Ureter (tissue), 1 donor: Measurements from ENCODE around the gene PNPLA5. TPM values are rescaled to one million over a fixed set of nuclear protein-coding genes. Genes with fewer than 3 reads are reported as not detected.

Experiments
- DNase-seq: peaks from one replicate; pipeline ENCODE4 v3.0.0-alpha.2; 2020; ENCODE audit warnings: low spot score
- total RNA-seq: library from RNA; stranded (reverse); gene quantifications from one replicate; pipeline ENCODE4 v1.2.4, GENCODE V29; 2023
- donor health status: DM: yes; HTN: yes; CAD: no.

The PNPLA5 gene
- total RNA-seq, 1 donor from 2014 or later, result not detected

- DNase-seq, result no peak
Observed at GRCh38 chr22:43854786-43855271, 37.0 kb downstream of the PNPLA5 start.

- DNase-seq, result no peak
Observed at GRCh38 chr22:43854121-43854785, 37.6 kb downstream of the PNPLA5 start.

- DNase-seq, result no peak
Observed at GRCh38 chr22:43853328-43853931, 38.4 kb downstream of the PNPLA5 start.

- DNase-seq, result no peak
Observed at GRCh38 chr22:43852573-43853327, 39.1 kb downstream of the PNPLA5 start.

GRCh38 chr22:43851979-43852307 is 39.9 kb downstream of the PNPLA5 start:
- no peak for DNase-seq

- DNase-seq, result no peak
Observed at GRCh38 chr22:43851058-43851978, 40.5 kb downstream of the PNPLA5 start.

GRCh38 chr22:43850529-43850928 is 41.3 kb downstream of the PNPLA5 start:
- DNase-seq, result no peak

GRCh38 chr22:43849731-43850130 is 42.1 kb downstream of the PNPLA5 start:
- DNase-seq, result no peak

- no peak for DNase-seq
Observed at GRCh38 chr22:43848366-43849171, 43.2 kb downstream of the PNPLA5 start.

GRCh38 chr22:43847376-43848289 is 44.2 kb downstream of the PNPLA5 start:
- no peak for DNase-seq

- DNase-seq, result no peak
Observed at GRCh38 chr22:43846966-43847365, 44.8 kb downstream of the PNPLA5 start.

GRCh38 chr22:43845981-43846380 is 45.8 kb downstream of the PNPLA5 start:
- no peak for DNase-seq

GRCh38 chr22:43844560-43845545 is 47.0 kb downstream of the PNPLA5 start:
- no peak for DNase-seq

- no peak for DNase-seq
Observed at GRCh38 chr22:43843783-43844530, 47.9 kb downstream of the PNPLA5 start.

- DNase-seq, result no peak
Observed at GRCh38 chr22:43841742-43842141, 50.1 kb downstream of the PNPLA5 start.

- DNase-seq, result no peak
Observed at GRCh38 chr22:43840851-43841250, 51.0 kb downstream of the PNPLA5 start.

- no peak for DNase-seq
Observed at GRCh38 chr22:43840431-43840830, 51.4 kb downstream of the PNPLA5 start.

GRCh38 chr22:43839781-43840180 is 52.0 kb downstream of the PNPLA5 start:
- no peak for DNase-seq
